IMR-90 (cell line): Measurements from ENCODE around the gene SCAF4.

ENCODE experiments used
- CEBPB ChIP-seq: IDR thresholded peaks from 2 replicates; pipeline ENCODE4 v1.6.1; 2012; ENCODE audit warnings: low read depth, low read length, improper control_type of control experiment
- MAFK ChIP-seq: IDR thresholded peaks from 2 replicates; pipeline ENCODE4 v1.6.1; 2012; ENCODE audit warnings: low read depth, low read length, improper control_type of control experiment
- MAZ ChIP-seq: IDR thresholded peaks from 2 replicates; pipeline ENCODE4 v1.6.1; 2012; ENCODE audit warnings: low read depth, mild to moderate bottlenecking, low read length, improper control_type of control experiment, moderate library complexity, borderline replicate concordance
- MXI1 ChIP-seq: IDR thresholded peaks from 2 replicates; pipeline ENCODE4 v1.6.1; 2012; ENCODE audit warnings: low read depth, mild to moderate bottlenecking, low read length, moderate library complexity, borderline replicate concordance
- RAD21 ChIP-seq: IDR thresholded peaks from 2 replicates; pipeline ENCODE4 v1.6.1; 2012; ENCODE audit warnings: low read length, improper control_type of control experiment
- RFX5 ChIP-seq: IDR thresholded peaks from 2 replicates; pipeline ENCODE4 v1.8.0; 2012; ENCODE audit warnings: low read depth, mild to moderate bottlenecking, low read length, moderate library complexity
- TF ChIP-seq, protein P1 (sequence below): conservative IDR thresholded peaks from 2 replicates; pipeline ENCODE4 v1.5.1; 2012; ENCODE audit warnings: mild to moderate bottlenecking, low read depth, low read length, improper control_type of control experiment

- TF ChIP-seq MXI1: no peak
- TF ChIP-seq, protein P1, sequence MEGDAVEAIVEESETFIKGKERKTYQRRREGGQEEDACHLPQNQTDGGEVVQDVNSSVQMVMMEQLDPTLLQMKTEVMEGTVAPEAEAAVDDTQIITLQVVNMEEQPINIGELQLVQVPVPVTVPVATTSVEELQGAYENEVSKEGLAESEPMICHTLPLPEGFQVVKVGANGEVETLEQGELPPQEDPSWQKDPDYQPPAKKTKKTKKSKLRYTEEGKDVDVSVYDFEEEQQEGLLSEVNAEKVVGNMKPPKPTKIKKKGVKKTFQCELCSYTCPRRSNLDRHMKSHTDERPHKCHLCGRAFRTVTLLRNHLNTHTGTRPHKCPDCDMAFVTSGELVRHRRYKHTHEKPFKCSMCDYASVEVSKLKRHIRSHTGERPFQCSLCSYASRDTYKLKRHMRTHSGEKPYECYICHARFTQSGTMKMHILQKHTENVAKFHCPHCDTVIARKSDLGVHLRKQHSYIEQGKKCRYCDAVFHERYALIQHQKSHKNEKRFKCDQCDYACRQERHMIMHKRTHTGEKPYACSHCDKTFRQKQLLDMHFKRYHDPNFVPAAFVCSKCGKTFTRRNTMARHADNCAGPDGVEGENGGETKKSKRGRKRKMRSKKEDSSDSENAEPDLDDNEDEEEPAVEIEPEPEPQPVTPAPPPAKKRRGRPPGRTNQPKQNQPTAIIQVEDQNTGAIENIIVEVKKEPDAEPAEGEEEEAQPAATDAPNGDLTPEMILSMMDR: no peak
- no peak for TF ChIP-seq MAFK
- TF ChIP-seq CEBPB: no peak
- no peak for TF ChIP-seq MAZ
- TF ChIP-seq RFX5: no peak
- TF ChIP-seq RAD21: no peak
Measured at GRCh38 chr21:31727181-31727580, 4.7 kb downstream of the SCAF4 start.
